ENCODE results near the gene D2HGDH. TPM values are rescaled to one million over a fixed set of nuclear protein-coding genes. Genes with fewer than 3 reads are reported as not detected.

Gene D2HGDH
- total RNA-seq, 1 experiment from 2014 or later: 46.3 TPM

DNA sequence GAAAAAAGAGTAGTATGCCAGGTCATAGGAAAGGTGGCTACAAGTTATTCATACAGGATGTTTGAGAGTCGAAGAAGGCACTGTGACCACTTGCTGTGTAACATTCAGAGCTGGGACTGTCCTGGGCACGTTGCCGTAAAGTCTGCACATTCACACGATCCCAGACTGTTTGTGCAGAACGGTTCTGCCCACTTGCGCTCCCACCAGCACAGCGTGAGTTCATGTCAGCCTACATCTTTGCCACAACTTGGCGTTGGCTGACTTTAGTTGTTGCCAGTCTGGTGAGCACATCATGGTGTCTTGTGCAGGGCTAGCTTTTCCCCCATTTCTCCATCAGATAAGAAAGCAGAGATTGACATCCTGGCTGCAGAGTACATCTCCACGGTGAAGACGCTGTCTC lies 25.6 kb upstream of the D2HGDH start:
- Histone ChIP-seq H3K27ac (ENCODE audit: low read depth, low read length) (no peak overlapping the region), H3K79me2 (ENCODE audit: insufficient read depth, low read length) (peaks cover 14% of the 10 kb centered on the region), H3K4me1 (ENCODE audit: control insufficient read depth in 1 of 2, insufficient read depth in 2 of 2, low read length in 2 of 2) (peaks cover 0 to under 1% of the 10 kb centered on the region in 2 experiments; a peak in 2 of 4 replicates), H3K9me3 (ENCODE audit: control insufficient read depth in 1 of 2, insufficient read depth in 1 of 2, low read depth in 1 of 2, low read length in 2 of 2) (peaks cover 5 to 6% of the 10 kb centered on the region in 2 experiments; a peak in 1 of 4 replicates), H3K9ac (ENCODE audit: low read length) (no peak overlapping the region), H3K27me3 (ENCODE audit: insufficient read depth, low read length) (no peaks in the 10 kb centered on the region), H3K4me3 (replicated peaks in 1 of 2; ENCODE audit: low read depth in 1 of 2, low read length in 2 of 2) (no peak overlapping the region), H3K4me2 (ENCODE audit: low read length) (no peak overlapping the region), H3K36me3 (ENCODE audit: control insufficient read depth in 1 of 2, insufficient read depth in 2 of 2, low read length in 2 of 2) (peaks cover 40 to 52% of the 10 kb centered on the region in 2 experiments), H3K9me2 (ENCODE audit: insufficient read depth) (no peaks in the 10 kb centered on the region), H2AFZ (ENCODE audit: low read depth, low read length, poor library complexity, severe bottlenecking) (no peak overlapping the region), H4K20me1 (ENCODE audit: insufficient read depth) (no peaks in the 10 kb centered on the region)
- no peak for TF ChIP-seq EGR1 (IDR thresholded peaks at IDR 0.05; ENCODE audit: low read depth)
- TF ChIP-seq SP1 (IDR thresholded peaks at IDR 0.05; ENCODE audit: low read depth): no peak
- TF ChIP-seq, protein P1, sequence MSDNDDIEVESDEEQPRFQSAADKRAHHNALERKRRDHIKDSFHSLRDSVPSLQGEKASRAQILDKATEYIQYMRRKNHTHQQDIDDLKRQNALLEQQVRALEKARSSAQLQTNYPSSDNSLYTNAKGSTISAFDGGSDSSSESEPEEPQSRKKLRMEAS (IDR thresholded peaks at IDR 0.05): no peak
- no peak for TF ChIP-seq SRF (IDR thresholded peaks at IDR 0.05; ENCODE audit: low read depth)
- no peak for TF ChIP-seq FOSL1 (IDR thresholded peaks at IDR 0.05; ENCODE audit: low read depth)
- TF ChIP-seq ELF1 (IDR thresholded peaks at IDR 0.05; ENCODE audit: borderline replicate concordance, low read depth): no peak
- no peak for TF ChIP-seq CEBPB (IDR thresholded peaks at IDR 0.05; ENCODE audit: low read depth)
- TF ChIP-seq JUND (IDR thresholded peaks at IDR 0.05): no peak
- no peak for TF ChIP-seq SIN3A (IDR thresholded peaks at IDR 0.05; ENCODE audit: low read depth)
- TF ChIP-seq, protein P2, sequence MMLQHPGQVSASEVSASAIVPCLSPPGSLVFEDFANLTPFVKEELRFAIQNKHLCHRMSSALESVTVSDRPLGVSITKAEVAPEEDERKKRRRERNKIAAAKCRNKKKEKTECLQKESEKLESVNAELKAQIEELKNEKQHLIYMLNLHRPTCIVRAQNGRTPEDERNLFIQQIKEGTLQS (IDR thresholded peaks at IDR 0.05): no peak
- TF ChIP-seq, protein P3, sequence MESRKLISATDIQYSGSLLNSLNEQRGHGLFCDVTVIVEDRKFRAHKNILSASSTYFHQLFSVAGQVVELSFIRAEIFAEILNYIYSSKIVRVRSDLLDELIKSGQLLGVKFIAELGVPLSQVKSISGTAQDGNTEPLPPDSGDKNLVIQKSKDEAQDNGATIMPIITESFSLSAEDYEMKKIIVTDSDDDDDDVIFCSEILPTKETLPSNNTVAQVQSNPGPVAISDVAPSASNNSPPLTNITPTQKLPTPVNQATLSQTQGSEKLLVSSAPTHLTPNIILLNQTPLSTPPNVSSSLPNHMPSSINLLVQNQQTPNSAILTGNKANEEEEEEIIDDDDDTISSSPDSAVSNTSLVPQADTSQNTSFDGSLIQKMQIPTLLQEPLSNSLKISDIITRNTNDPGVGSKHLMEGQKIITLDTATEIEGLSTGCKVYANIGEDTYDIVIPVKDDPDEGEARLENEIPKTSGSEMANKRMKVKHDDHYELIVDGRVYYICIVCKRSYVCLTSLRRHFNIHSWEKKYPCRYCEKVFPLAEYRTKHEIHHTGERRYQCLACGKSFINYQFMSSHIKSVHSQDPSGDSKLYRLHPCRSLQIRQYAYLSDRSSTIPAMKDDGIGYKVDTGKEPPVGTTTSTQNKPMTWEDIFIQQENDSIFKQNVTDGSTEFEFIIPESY (IDR thresholded peaks at IDR 0.05; ENCODE audit: extremely low read depth, insufficient replicate concordance, low read length): no peak
- TF ChIP-seq EZH2phosphoT487 (IDR thresholded peaks at IDR 0.05; ENCODE audit: borderline replicate concordance): no peak
- CTCF ChIA-PET: no interaction called here
- no TSS peak for BruUV-seq (replicated peaks)
- POLR2A ChIA-PET: no interaction called here
- no peak for ATAC-seq
- intact Hi-C loops (cut with micrococcal nuclease): no loop called here
- RAD21 ChIA-PET (ENCODE audit: low non-redundant PET in 1 of 2, low total read pairs in 2 of 2, uncharacterized antibody in 2 of 2, unreplicated experiment in 2 of 2): no interaction called here
- DNase-seq (ENCODE audit: low read depth, low spot score): no peak
